Activated T-helper 1 cell treated with anti-CD3 and anti-CD28 coated beads, Interleukin-12 subunit alpha, Interleukin-12 subunit beta, Interleukin-2, Interleukin-4 antibody, amounts not matched to agents 30 ng/mL and 10 ng/mL and 1 ng/mL, durations not matched to agents 14 hours and 24 hours and 36 hours (primary cell): ENCODE results near the gene HAPLN2. TPM values are rescaled to one million over a fixed set of nuclear protein-coding genes. Genes with fewer than 3 reads are reported as not detected.
"Not testable (repeated sequence)": the region's sequence is repeated elsewhere in the genome, so short reads cannot be mapped to it uniquely, and the experiment has no call there.

ENCODE experiments used
- DNase-seq: peaks from one replicate; pipeline ENCODE4 v3.0.0; 2021; ENCODE audit warnings: low spot score
- H3K27ac Mint-ChIP-seq: one replicate; pipeline ENCODE4 v1.8.0; 2021; ENCODE audit warnings: mild to moderate bottlenecking, mixed read lengths
- H3K27me3 Mint-ChIP-seq: one replicate; pipeline ENCODE4 v1.8.0; 2022; ENCODE audit warnings: mild to moderate bottlenecking, moderate library complexity, mixed read lengths; ENCODE audit not compliant: insufficient read depth
- H3K36me3 Mint-ChIP-seq: one replicate; pipeline ENCODE4 v1.8.0; 2021; ENCODE audit warnings: low read depth, mixed read lengths
- H3K4me1 Mint-ChIP-seq: one replicate; pipeline ENCODE4 v1.8.0; 2021; ENCODE audit warnings: low read depth, mixed read lengths
- H3K4me3 Mint-ChIP-seq: one replicate; pipeline ENCODE4 v1.8.0; 2021; ENCODE audit warnings: mild to moderate bottlenecking, moderate library complexity, mixed read lengths
- H3K9me3 Mint-ChIP-seq: one replicate; pipeline ENCODE4 v1.8.0; 2021; ENCODE audit warnings: mixed read lengths
- intact Hi-C: fragments of 100-400 bp; cut with micrococcal nuclease; formaldehyde crosslinking; loops from one replicate; pipeline ENCODE4 v1.15.1; 2024
- total RNA-seq: library from RNA; stranded (reverse); gene quantifications from 2 replicates; pipeline ENCODE4 v1.2.3, GENCODE V29; 2022

HAPLN2 gene
- total RNA-seq, 1 donor from 2014 or later = not detected

GRCh38 chr1:156608981-156609380, 10.2 kb upstream of the HAPLN2 start:
- H3K9me3 Mint-ChIP-seq = no peaks in the 10 kb centered on the region
- H3K4me3 Mint-ChIP-seq = no peak overlapping the region
- no peak overlapping the region for H3K27ac Mint-ChIP-seq
- peaks cover 12% of the 10 kb centered on the region for H3K4me1 Mint-ChIP-seq
- H3K27me3 Mint-ChIP-seq = peaks cover 18% of the 10 kb centered on the region
- intact Hi-C loops = loop anchor here (1.0 to 5.0 kb wide), 6 partner anchors 10 to 224 kb away; partner anchors contain the start of genes HAPLN2 and IQGAP3
- peak; percentile 24 for DNase-seq
- H3K36me3 Mint-ChIP-seq = no peaks in the 10 kb centered on the region

- H3K36me3 Mint-ChIP-seq, H3K9me3 Mint-ChIP-seq, DNase-seq, H3K27ac Mint-ChIP-seq, H3K4me3 Mint-ChIP-seq, intact Hi-C loops: not testable (repeated sequence)
- H3K4me1 Mint-ChIP-seq = peaks cover 12% of the 10 kb centered on the region
- H3K27me3 Mint-ChIP-seq = peaks cover 29% of the 10 kb centered on the region
Measured at GRCh38 chr1:156610072-156610471, 9.1 kb upstream of the HAPLN2 start.

GRCh38 chr1:156612666-156613065, 6.5 kb upstream of the HAPLN2 start:
- Mint-ChIP-seq H3K9me3 (no peaks in the 10 kb centered on the region), H3K4me1 (peaks cover 12% of the 10 kb centered on the region), H3K4me3 (no peak overlapping the region), H3K27ac (no peak overlapping the region), H3K27me3 (peaks cover 44% of the 10 kb centered on the region), H3K36me3 (no peaks in the 10 kb centered on the region)
- DNase-seq = no peak
- intact Hi-C loops = no loop called here

- Mint-ChIP-seq H3K27me3 (peaks cover 66% of the 10 kb centered on the region), H3K4me1 (no peaks in the 10 kb centered on the region), H3K4me3 (no peak overlapping the region), H3K36me3 (no peaks in the 10 kb centered on the region), H3K9me3 (no peaks in the 10 kb centered on the region), H3K27ac (no peak overlapping the region)
- no peak for DNase-seq
- intact Hi-C loops = no loop called here
Measured at GRCh38 chr1:156615946-156616345, 3.3 kb upstream of the HAPLN2 start.

- H3K4me1 Mint-ChIP-seq = no peaks in the 10 kb centered on the region
- intact Hi-C loops = no loop called here
- peaks cover 68% of the 10 kb centered on the region for H3K27me3 Mint-ChIP-seq
- no peaks in the 10 kb centered on the region for H3K36me3 Mint-ChIP-seq
- no peak overlapping the region for H3K4me3 Mint-ChIP-seq
- DNase-seq = no peak
- no peak overlapping the region for H3K27ac Mint-ChIP-seq
- H3K9me3 Mint-ChIP-seq = no peaks in the 10 kb centered on the region
Measured at GRCh38 chr1:156616463-156616862, 2.8 kb upstream of the HAPLN2 start.

GRCh38 chr1:156619582-156619955, 354 bp downstream of the HAPLN2 start:
- Mint-ChIP-seq H3K4me1 (no peaks in the 10 kb centered on the region), H3K27me3 (peaks cover 72% of the 10 kb centered on the region), H3K27ac (no peak overlapping the region), H3K9me3 (no peaks in the 10 kb centered on the region), H3K36me3 (no peaks in the 10 kb centered on the region), H3K4me3 (no peak overlapping the region)
- intact Hi-C loops = loop anchor here (1.0 kb wide), 1 partner anchor 10 kb away; no protein-coding TSS in a partner anchor
- DNase-seq = no peak

GRCh38 chr1:156622581-156623297, 3.5 kb downstream of the HAPLN2 start:
- H3K27me3 Mint-ChIP-seq = peaks cover 73% of the 10 kb centered on the region
- no peaks in the 10 kb centered on the region for H3K9me3 Mint-ChIP-seq
- H3K27ac Mint-ChIP-seq = no peak overlapping the region
- no peak overlapping the region for H3K4me3 Mint-ChIP-seq
- DNase-seq = no peak
- H3K4me1 Mint-ChIP-seq = peaks cover 8% of the 10 kb centered on the region
- intact Hi-C loops = loop anchor here (5.0 kb wide), 2 partner anchors 85 to 185 kb away; partner anchors contain the start of gene CRABP2
- no peaks in the 10 kb centered on the region for H3K36me3 Mint-ChIP-seq

- Mint-ChIP-seq H3K36me3 (no peaks in the 10 kb centered on the region), H3K4me1 (peaks cover 8% of the 10 kb centered on the region), H3K27me3 (peaks cover 76% of the 10 kb centered on the region), H3K27ac (no peak overlapping the region), H3K4me3 (no peak overlapping the region), H3K9me3 (no peaks in the 10 kb centered on the region)
- no peak for DNase-seq
- intact Hi-C loops = loop anchor here (5.0 kb wide), 2 partner anchors 83 to 187 kb away; partner anchors contain the start of gene CRABP2
Measured at GRCh38 chr1:156623946-156624813, 5.0 kb downstream of the HAPLN2 start.

GRCh38 chr1:156624814-156625435, 5.7 kb downstream of the HAPLN2 start:
- no peak overlapping the region for H3K27ac Mint-ChIP-seq
- intact Hi-C loops = loop anchor here (1.0 to 5.0 kb wide), 3 partner anchors 82 to 302 kb away; partner anchors contain the start of gene CRABP2

GRCh38 chr1:156625436-156626078, 6.3 kb downstream of the HAPLN2 start:
- Mint-ChIP-seq H3K9me3 (no peaks in the 10 kb centered on the region), H3K4me3 (peak overlapping the region; percentile 75), H3K4me1 (peaks cover 8% of the 10 kb centered on the region), H3K36me3 (no peaks in the 10 kb centered on the region), H3K27ac (peak overlapping the region; percentile 33), H3K27me3 (peaks cover 74% of the 10 kb centered on the region)
- intact Hi-C loops = loop anchor here (1.0 kb wide), 3 partner anchors 32 to 302 kb away; no protein-coding TSS in a partner anchor
- peak; percentile 38 for DNase-seq

More at GRCh38 chr1:156624814-156625435, 5.7 kb downstream of the HAPLN2 start:
- DNase-seq = no peak
- Mint-ChIP-seq H3K36me3 (no peaks in the 10 kb centered on the region), H3K27me3 (peaks cover 76% of the 10 kb centered on the region), H3K4me3 (peak overlapping the region; percentile 26), H3K9me3 (no peaks in the 10 kb centered on the region), H3K4me1 (peaks cover 8% of the 10 kb centered on the region)

GRCh38 chr1:156626079-156626438, 6.8 kb downstream of the HAPLN2 start:
- no peaks in the 10 kb centered on the region for H3K36me3 Mint-ChIP-seq
- peak overlapping the region; percentile 33 for H3K27ac Mint-ChIP-seq
- DNase-seq = no peak
- H3K9me3 Mint-ChIP-seq = no peaks in the 10 kb centered on the region
- H3K27me3 Mint-ChIP-seq = peaks cover 73% of the 10 kb centered on the region
- intact Hi-C loops = loop anchor here (1.0 kb wide), 2 partner anchors 31 to 52 kb away; no protein-coding TSS in a partner anchor
- no peak overlapping the region for H3K4me3 Mint-ChIP-seq
- H3K4me1 Mint-ChIP-seq = peaks cover 8% of the 10 kb centered on the region

GRCh38 chr1:156627313-156627880, 8.2 kb downstream of the HAPLN2 start:
- intact Hi-C loops = loop anchor here (1.0 kb wide), 1 partner anchor 17 kb away; no protein-coding TSS in a partner anchor
- Mint-ChIP-seq H3K9me3 (no peaks in the 10 kb centered on the region), H3K4me3 (no peak overlapping the region), H3K27me3 (peaks cover 74% of the 10 kb centered on the region), H3K36me3 (no peaks in the 10 kb centered on the region), H3K4me1 (peaks cover 8% of the 10 kb centered on the region), H3K27ac (no peak overlapping the region)
- no peak for DNase-seq
